Measurements from ENCODE around the gene DGKB.

DNA sequence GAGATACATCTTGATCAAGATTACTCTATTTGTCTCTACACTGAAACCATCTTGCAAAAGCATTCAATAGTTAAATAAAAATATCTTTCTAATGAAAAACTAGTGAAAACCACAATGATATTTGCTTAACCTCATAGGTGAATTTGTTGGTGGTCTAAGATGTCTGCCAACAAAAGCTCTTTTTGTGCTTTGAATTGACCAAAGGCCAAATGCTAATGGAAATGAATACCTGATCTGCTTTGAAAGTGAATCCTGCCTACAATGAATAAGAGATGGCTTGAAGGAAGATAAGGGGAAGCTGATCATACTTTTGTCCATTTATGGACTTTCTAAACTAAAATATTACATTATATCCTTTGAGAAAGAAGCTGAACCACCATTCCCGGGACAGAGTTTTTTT, 684.2 kb downstream of the DGKB start:
- TF ChIP-seq, protein P1, sequence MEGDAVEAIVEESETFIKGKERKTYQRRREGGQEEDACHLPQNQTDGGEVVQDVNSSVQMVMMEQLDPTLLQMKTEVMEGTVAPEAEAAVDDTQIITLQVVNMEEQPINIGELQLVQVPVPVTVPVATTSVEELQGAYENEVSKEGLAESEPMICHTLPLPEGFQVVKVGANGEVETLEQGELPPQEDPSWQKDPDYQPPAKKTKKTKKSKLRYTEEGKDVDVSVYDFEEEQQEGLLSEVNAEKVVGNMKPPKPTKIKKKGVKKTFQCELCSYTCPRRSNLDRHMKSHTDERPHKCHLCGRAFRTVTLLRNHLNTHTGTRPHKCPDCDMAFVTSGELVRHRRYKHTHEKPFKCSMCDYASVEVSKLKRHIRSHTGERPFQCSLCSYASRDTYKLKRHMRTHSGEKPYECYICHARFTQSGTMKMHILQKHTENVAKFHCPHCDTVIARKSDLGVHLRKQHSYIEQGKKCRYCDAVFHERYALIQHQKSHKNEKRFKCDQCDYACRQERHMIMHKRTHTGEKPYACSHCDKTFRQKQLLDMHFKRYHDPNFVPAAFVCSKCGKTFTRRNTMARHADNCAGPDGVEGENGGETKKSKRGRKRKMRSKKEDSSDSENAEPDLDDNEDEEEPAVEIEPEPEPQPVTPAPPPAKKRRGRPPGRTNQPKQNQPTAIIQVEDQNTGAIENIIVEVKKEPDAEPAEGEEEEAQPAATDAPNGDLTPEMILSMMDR (IDR thresholded peaks at IDR 0.05) = no peak
- no peak for TF ChIP-seq POLR2A (IDR thresholded peaks at IDR 0.05)
